ENCODE results near the gene PUSL1.
A peak's percentile ranks its signal among the peaks of the same experiment; 100 is the strongest.

Gene PUSL1

GRCh38 chr1:1340791-1341548 is 32.6 kb downstream of the PUSL1 start:
- no peak for TF ChIP-seq CTCF (IDR thresholded peaks at IDR 0.05; ENCODE audit: control insufficient read depth, extremely low read depth, insufficient read depth)
- no peak for DNase-seq (ENCODE audit: low read depth)
- no peak overlapping the region for H3K4me3 ChIP-seq (ENCODE audit: low read depth, low read length)

DNA sequence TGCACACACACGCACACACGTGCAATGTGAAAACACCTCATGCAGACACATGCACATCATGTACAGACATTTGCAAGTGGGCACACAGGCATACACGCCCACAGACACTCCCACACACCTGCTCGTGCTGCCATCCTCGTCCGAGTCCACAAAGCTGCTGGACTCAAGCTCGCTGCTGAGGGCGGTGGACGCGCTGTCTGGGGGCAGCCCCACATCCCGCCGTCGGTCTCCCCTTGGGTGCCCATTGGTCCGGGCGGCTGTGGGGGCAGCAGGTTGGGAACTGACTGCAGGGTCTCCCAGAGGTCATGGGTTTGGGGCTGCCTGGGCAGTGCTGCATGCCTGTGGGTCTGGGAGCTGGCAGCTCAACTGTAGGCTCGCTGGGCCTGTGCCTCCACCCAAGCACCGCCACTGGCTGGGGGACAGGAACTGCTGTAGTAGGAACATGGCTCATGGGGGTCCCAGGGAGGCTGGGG is 33.2 kb downstream of the PUSL1 start:
- TF ChIP-seq CTCF (IDR thresholded peaks at IDR 0.05; ENCODE audit: control insufficient read depth, extremely low read depth, insufficient read depth): no peak
- no peak for DNase-seq (ENCODE audit: low read depth)
- no peak overlapping the region for H3K4me3 ChIP-seq (ENCODE audit: low read depth, low read length)

DNA sequence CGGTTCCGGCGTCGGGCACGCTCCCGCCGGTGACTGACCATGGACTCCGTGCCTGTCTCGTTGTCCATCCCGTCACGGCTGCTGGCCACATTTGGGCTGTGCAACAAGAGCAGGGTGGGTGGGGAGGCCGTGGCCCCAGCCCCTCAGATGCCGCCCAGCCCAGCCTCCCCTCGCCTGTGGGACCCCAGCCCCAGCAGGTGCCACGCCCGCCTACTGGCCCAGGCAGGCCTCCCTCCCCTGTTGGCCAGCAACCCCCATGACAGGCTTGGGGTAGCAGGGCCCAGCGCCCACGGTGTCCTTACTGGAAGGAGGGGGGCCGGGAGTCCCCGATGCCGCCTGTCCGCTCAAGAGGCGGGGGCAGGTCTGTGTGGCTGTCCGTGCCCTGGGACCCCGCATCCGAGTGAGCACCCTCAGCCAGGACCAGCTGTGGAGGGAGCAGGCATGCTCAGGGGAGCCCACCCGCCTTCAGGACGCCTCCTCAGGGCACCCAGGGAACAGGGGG is 33.7 kb downstream of the PUSL1 start:
- TF ChIP-seq CTCF (IDR thresholded peaks at IDR 0.05; ENCODE audit: control insufficient read depth, extremely low read depth, insufficient read depth): no peak
- H3K4me3 ChIP-seq (ENCODE audit: low read depth, low read length): no peak overlapping the region
- DNase-seq (ENCODE audit: low read depth): no peak

DNA sequence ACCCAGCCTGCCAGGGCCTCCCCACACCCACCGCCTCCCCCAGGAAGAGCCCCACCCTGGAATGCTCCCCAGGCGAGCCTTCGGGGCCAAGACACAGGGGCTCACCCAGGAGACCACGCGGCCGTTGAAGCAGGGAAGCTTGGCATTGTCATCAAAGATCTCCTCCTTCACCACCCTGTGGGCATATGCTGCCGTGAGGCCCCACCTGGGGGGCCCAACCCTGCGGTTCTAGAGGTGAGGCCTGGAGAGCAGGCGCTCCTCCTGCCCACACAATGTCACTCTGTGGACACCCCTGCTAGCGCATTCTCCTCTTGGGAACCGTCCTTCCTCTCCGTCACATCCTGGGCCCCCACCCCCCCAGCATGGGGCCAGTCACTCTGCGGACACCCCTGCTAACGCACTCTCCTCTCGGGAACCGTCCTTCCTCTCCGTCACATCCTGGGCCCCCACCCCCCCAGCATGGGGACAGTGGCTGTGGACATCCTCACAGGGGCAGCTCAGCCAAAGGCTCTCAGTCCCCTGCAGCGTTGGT is 34.3 kb downstream of the PUSL1 start:
- DNase-seq (ENCODE audit: low read depth): no peak
- no peak for TF ChIP-seq CTCF (IDR thresholded peaks at IDR 0.05; ENCODE audit: control insufficient read depth, extremely low read depth, insufficient read depth)
- H3K4me3 ChIP-seq (ENCODE audit: low read depth, low read length): no peak overlapping the region

DNA sequence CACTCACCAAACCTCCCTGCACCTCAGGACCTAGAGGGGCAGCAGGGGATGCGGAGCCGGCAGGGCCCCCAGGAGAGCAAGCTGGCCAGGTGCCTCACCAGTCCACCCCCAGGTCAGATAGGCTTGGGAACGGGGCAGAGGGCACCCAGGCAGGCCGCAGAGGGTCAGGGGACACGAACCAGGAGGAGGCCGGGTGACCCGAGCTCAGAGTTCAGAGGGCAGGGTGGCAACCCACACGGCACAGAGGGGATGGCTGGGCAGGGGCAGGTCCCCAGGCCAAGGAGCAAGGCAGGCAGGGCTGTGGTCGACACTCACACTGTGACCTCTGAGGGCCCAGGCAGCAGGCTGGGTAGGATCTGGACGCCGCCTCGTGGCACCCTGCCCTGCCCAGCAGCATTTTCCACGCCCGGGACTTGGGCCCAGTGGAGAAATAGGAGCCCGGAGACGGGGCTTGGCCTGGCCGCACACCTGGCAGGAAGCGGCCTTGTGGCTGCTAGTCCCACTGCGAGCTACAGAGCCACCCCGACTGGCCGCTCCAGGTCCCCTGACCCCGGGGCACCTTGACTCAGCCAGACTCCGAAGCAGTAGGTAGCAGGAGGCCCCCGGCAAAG is 35.5 kb downstream of the PUSL1 start:
- peak overlapping the region; percentile 45 for H3K4me3 ChIP-seq (ENCODE audit: low read depth, low read length)
- no peak; the same call in 1 of the 2 replicates for TF ChIP-seq CTCF (IDR thresholded peaks at IDR 0.05; ENCODE audit: control insufficient read depth, extremely low read depth, insufficient read depth)
- peak; percentile 53 for DNase-seq (ENCODE audit: low read depth)

- H3K4me3 ChIP-seq (ENCODE audit: low read depth, low read length): peak overlapping the region; percentile 45
- DNase-seq (ENCODE audit: low read depth): no peak
- TF ChIP-seq CTCF (IDR thresholded peaks at IDR 0.05; ENCODE audit: control insufficient read depth, extremely low read depth, insufficient read depth): peak; percentile 72
These were observed 36.4 kb downstream of the PUSL1 start for GRCh38 chr1:1344655-1345361.

All from LNCaP clone FGC (cell line).